PC-9 (cell line): ENCODE measurements around the gene FOXN3. TPM values are rescaled to one million over a fixed set of nuclear protein-coding genes. Genes with fewer than 3 reads are reported as not detected.

Experiments
- BruUV-seq: library from RNA; stranded (reverse); fragments of 400-500 nt; replicated peaks from 2 replicates; lab custom pipeline; 2021; lab: Mats Ljungman, UMichigan
- CTCF ChIA-PET: fragments of 300-600 bp; sonication (Branson Sonifier 250); formaldehyde crosslinking; loops from one replicate; lab custom pipeline; 2022; ENCODE audit warnings: antibody characterized with exemption; lab: Charles Lee
- POLR2A ChIA-PET: fragments of 300-600 bp; sonication (Branson Sonifier 250); formaldehyde crosslinking; loops from one replicate; lab custom pipeline; 2022; ENCODE audit warnings: antibody characterized with exemption; ENCODE audit not compliant: unreplicated experiment; lab: Charles Lee
- DNase-seq, 2 experiments: peaks; one replicate each; pipeline versions ENCODE4 v3.0.0 to v3.0.0-alpha.2; 2015 to 2022; ENCODE audit warnings: mixed read lengths in 1 of 2
- H2AFZ ChIP-seq: fragments of 200-600 bp; sonication (generic); 2 replicates; pipeline ENCODE4 v1.8.1; 2017; ENCODE audit warnings: antibody characterized with exemption
- H3F3A ChIP-seq: fragments of 200-600 bp; sonication (generic); 2 replicates; pipeline ENCODE4 v1.8.1; 2017; ENCODE audit warnings: antibody characterized with exemption, mild to moderate bottlenecking, low read depth; ENCODE audit not compliant: insufficient read depth
- H3K27ac ChIP-seq: fragments of 200-600 bp; sonication (generic); 2 replicates; pipeline ENCODE4 v1.6.1; 2016; ENCODE audit warnings: mixed run types
- H3K27me3 ChIP-seq: fragments of 200-600 bp; sonication (generic); 2 replicates; pipeline ENCODE4 v1.6.1; 2016; ENCODE audit warnings: low read depth, mixed run types; ENCODE audit not compliant: insufficient read depth
- H3K36me3 ChIP-seq: fragments of 200-600 bp; sonication (generic); 2 replicates; pipeline ENCODE4 v1.6.1; 2016; ENCODE audit warnings: low read depth, mixed run types
- H3K4me1 ChIP-seq: fragments of 200-600 bp; sonication (generic); replicated peaks from 2 replicates; pipeline ENCODE4 v1.6.1; 2016; ENCODE audit warnings: mixed run types; ENCODE audit not compliant: insufficient read depth
- H3K4me2 ChIP-seq: fragments of 200-600 bp; sonication (generic); 2 replicates; pipeline ENCODE4 v1.6.1; 2017; ENCODE audit warnings: mixed run types
- H3K4me3 ChIP-seq: fragments of 200-600 bp; sonication (generic); 2 replicates; pipeline ENCODE4 v1.6.1; 2016; ENCODE audit warnings: mixed run types
- H3K79me2 ChIP-seq: fragments of 200-600 bp; sonication (generic); 2 replicates; pipeline ENCODE4 v1.6.1; 2017; ENCODE audit warnings: low read depth, mixed run types
- H3K9me2 ChIP-seq: fragments of 200-600 bp; sonication (generic); 2 replicates; pipeline ENCODE4 v1.8.1; 2017; ENCODE audit warnings: mild to moderate bottlenecking; ENCODE audit not compliant: insufficient read depth
- H3K9me3 ChIP-seq: fragments of 200-600 bp; sonication (generic); 2 replicates; pipeline ENCODE4 v1.8.1; 2016; ENCODE audit warnings: low read depth; ENCODE audit not compliant: insufficient read depth
- H4K20me1 ChIP-seq: fragments of 200-600 bp; sonication (generic); 2 replicates; pipeline ENCODE4 v1.8.1; 2017; ENCODE audit not compliant: insufficient read depth
- CTCF ChIP-seq: fragments of 200-600 bp; sonication (generic); conservative IDR thresholded peaks from 2 replicates; pipeline ENCODE4 v1.6.1; 2017; ENCODE audit warnings: mixed run types, antibody characterized with exemption, mild to moderate bottlenecking, moderate library complexity
- EZH2 ChIP-seq: fragments of 200-600 bp; sonication (generic); IDR thresholded peaks from 2 replicates; pipeline ENCODE4 v1.8.0; 2017; ENCODE audit warnings: antibody characterized with exemption, low read depth
- intact Hi-C: fragments of 100-400 bp; cut with micrococcal nuclease; formaldehyde crosslinking; loops from one replicate; pipeline ENCODE4 v1.10.0; 2022; ENCODE audit not compliant: unreplicated experiment
- total RNA-seq: library from RNA; stranded (reverse); gene quantifications from 2 replicates; pipeline ENCODE4 v1.2.3, GENCODE V29; 2021

FOXN3 gene
- total RNA-seq, 1 experiment from 2014 or later = 4.2 TPM

GRCh38 chr14:89401241-89401640 is 15.8 kb downstream of the FOXN3 start:
- Histone ChIP-seq H3K4me3 (no peak overlapping the region), H3K27ac (no peak overlapping the region), H3K27me3 (peaks cover 53% of the 10 kb centered on the region), H3K36me3 (no peaks in the 10 kb centered on the region), H3K4me1 (no peaks in the 10 kb centered on the region), H4K20me1 (no peaks in the 10 kb centered on the region), H3F3A (no peaks in the 10 kb centered on the region), H3K79me2 (no peaks in the 10 kb centered on the region), H2AFZ (no peak overlapping the region), H3K9me3 (no peaks in the 10 kb centered on the region), H3K9me2 (no peaks in the 10 kb centered on the region), H3K4me2 (no peak overlapping the region)
- intact Hi-C loops = no loop called here
- ChIA-PET POLR2A (no interaction called here), CTCF (no interaction called here)
- no TSS peak for BruUV-seq
- no peak for DNase-seq
- no peak for TF ChIP-seq CTCF
- TF ChIP-seq EZH2 = no peak

GRCh38 chr14:89400529-89400928 is 16.5 kb downstream of the FOXN3 start:
- intact Hi-C loops = no loop called here
- TF ChIP-seq CTCF (no peak), EZH2 (no peak)
- no TSS peak for BruUV-seq
- no peaks in the 10 kb centered on the region for H3K36me3 ChIP-seq
- no peaks in the 10 kb centered on the region for H3K4me1 ChIP-seq
- POLR2A ChIA-PET = no interaction called here
- no peak overlapping the region for H3K4me2 ChIP-seq
- no peaks in the 10 kb centered on the region for H3K9me3 ChIP-seq
- H4K20me1 ChIP-seq = no peaks in the 10 kb centered on the region
- no peaks in the 10 kb centered on the region for H3K9me2 ChIP-seq
- CTCF ChIA-PET = no interaction called here
- H3K4me3 ChIP-seq = no peak overlapping the region
- DNase-seq = no peak
- no peak overlapping the region for H2AFZ ChIP-seq
- no peaks in the 10 kb centered on the region for H3K79me2 ChIP-seq
- no peaks in the 10 kb centered on the region for H3F3A ChIP-seq
- no peak overlapping the region for H3K27ac ChIP-seq
- H3K27me3 ChIP-seq = peaks cover 53% of the 10 kb centered on the region

GRCh38 chr14:89399594-89400068 is 17.4 kb downstream of the FOXN3 start:
- intact Hi-C loops = no loop called here
- H3K79me2 ChIP-seq = no peaks in the 10 kb centered on the region
- no peak overlapping the region for H3K4me3 ChIP-seq
- H3K4me1 ChIP-seq = no peaks in the 10 kb centered on the region
- H3K4me2 ChIP-seq = no peak overlapping the region
- H3K9me2 ChIP-seq = no peaks in the 10 kb centered on the region
- no TSS peak for BruUV-seq
- no peaks in the 10 kb centered on the region for H4K20me1 ChIP-seq
- H3F3A ChIP-seq = no peaks in the 10 kb centered on the region
- no peak for DNase-seq
- no peaks in the 10 kb centered on the region for H3K9me3 ChIP-seq
- no peaks in the 10 kb centered on the region for H3K36me3 ChIP-seq
- H3K27me3 ChIP-seq = peaks cover 53% of the 10 kb centered on the region
- no peak for TF ChIP-seq CTCF
- TF ChIP-seq EZH2 = no peak
- POLR2A ChIA-PET = no interaction called here
- H2AFZ ChIP-seq = no peak overlapping the region
- no peak overlapping the region for H3K27ac ChIP-seq
- CTCF ChIA-PET = no interaction called here
